ENCODE data around the gene TTBK2.
"Not testable (repeated sequence)": the region's sequence is repeated elsewhere in the genome, so short reads cannot be mapped to it uniquely, and the experiment has no call there.

The TTBK2 gene

GRCh38 chr15:42920519-42921341 is at the start of gene TTBK2:
Gene TTBK2, minus strand, starts transcription at chr15:42920778. Its CDS starts 42,161 bp downstream, at chr15:42878617.
- H3K4me3 Mint-ChIP-seq, result peak within 1 kb of the TSS; percentile 91 to 96 (median 95)
- no peaks in the 10 kb centered on the region for H3K27me3 Mint-ChIP-seq (ENCODE audit: low read depth)
- no peaks in the 10 kb centered on the region for H3K36me3 Mint-ChIP-seq (ENCODE audit: low read depth)
- no peaks in the 10 kb centered on the region for H3K9me3 Mint-ChIP-seq
- TF ChIP-seq CTCF (IDR thresholded peaks at IDR 0.05; ENCODE audit: unreplicated experiment in 3 of 3), result peak in 1 of 3 experiments; percentile 19
- H3K4me1 Mint-ChIP-seq, result peaks cover 18% of the 10 kb centered on the region
- peak within 1 kb of the TSS; percentile 63 to 80 (median 78) for H3K27ac Mint-ChIP-seq

- Mint-ChIP-seq H3K9me3 (peaks cover 6% of the 10 kb centered on the region), H3K4me3 (no peak overlapping the region), H3K4me1 (no peaks in the 10 kb centered on the region), H3K36me3 (ENCODE audit: low read depth) (peaks cover 67% of the 10 kb centered on the region), H3K27me3 (ENCODE audit: low read depth) (no peaks in the 10 kb centered on the region), H3K27ac (no peak overlapping the region)
- TF ChIP-seq CTCF (IDR thresholded peaks at IDR 0.05; ENCODE audit: unreplicated experiment in 3 of 3), result no peak
Observed at GRCh38 chr15:42964476-42964875, 43.9 kb upstream of the TTBK2 start.

GRCh38 chr15:42955518-42955917 is 34.9 kb upstream of the TTBK2 start:
- Mint-ChIP-seq H3K27ac (no peak overlapping the region), H3K9me3 (peaks cover 6% of the 10 kb centered on the region), H3K27me3 (ENCODE audit: low read depth) (no peaks in the 10 kb centered on the region), H3K4me3 (no peak overlapping the region), H3K4me1 (no peaks in the 10 kb centered on the region), H3K36me3 (ENCODE audit: low read depth) (peaks cover 84% of the 10 kb centered on the region)
- TF ChIP-seq CTCF (IDR thresholded peaks at IDR 0.05; ENCODE audit: unreplicated experiment in 3 of 3), result no peak

GRCh38 chr15:42954291-42954690 is 33.7 kb upstream of the TTBK2 start:
- Mint-ChIP-seq H3K9me3 (peaks cover 9% of the 10 kb centered on the region), H3K36me3 (ENCODE audit: low read depth) (peaks cover 80% of the 10 kb centered on the region), H3K4me1 (no peaks in the 10 kb centered on the region), H3K27ac (no peak overlapping the region), H3K27me3 (ENCODE audit: low read depth) (no peaks in the 10 kb centered on the region), H3K4me3 (no peak overlapping the region)
- no peak for TF ChIP-seq CTCF (IDR thresholded peaks at IDR 0.05; ENCODE audit: unreplicated experiment in 3 of 3)

- not testable (repeated sequence) for H3K4me3 Mint-ChIP-seq; H3K9me3 Mint-ChIP-seq; H3K27me3 Mint-ChIP-seq (ENCODE audit: low read depth); H3K4me1 Mint-ChIP-seq; H3K27ac Mint-ChIP-seq
- H3K36me3 Mint-ChIP-seq (ENCODE audit: low read depth), result peaks cover 82% of the 10 kb centered on the region
Observed at GRCh38 chr15:42948898-42949297, 28.3 kb upstream of the TTBK2 start.

- no peaks in the 10 kb centered on the region for H3K27me3 Mint-ChIP-seq (ENCODE audit: low read depth)
- H3K4me1 Mint-ChIP-seq, result no peaks in the 10 kb centered on the region
- TF ChIP-seq CTCF (IDR thresholded peaks at IDR 0.05; ENCODE audit: unreplicated experiment in 3 of 3), result no peak
- H3K36me3 Mint-ChIP-seq (ENCODE audit: low read depth), result peaks cover 20% of the 10 kb centered on the region
- H3K9me3 Mint-ChIP-seq, result no peaks in the 10 kb centered on the region
- H3K27ac Mint-ChIP-seq, result no peak overlapping the region
- H3K4me3 Mint-ChIP-seq, result no peak overlapping the region
Observed at GRCh38 chr15:42940527-42940926, 19.9 kb upstream of the TTBK2 start.
